ENCODE measurements around the gene ITGA2B.

GRCh38 chr17:44384823-44385286 lies 4.6 kb downstream of the ITGA2B start:
- no peak for TF ChIP-seq REST (IDR thresholded peaks at IDR 0.05; ENCODE audit: low read depth)
- no peak for TF ChIP-seq EGR1 (IDR thresholded peaks at IDR 0.05)
- TF ChIP-seq NFIC (IDR thresholded peaks at IDR 0.05), result no peak
- no peak for TF ChIP-seq RAD21 (IDR thresholded peaks at IDR 0.05; ENCODE audit: low read depth)
- 0 out of 2 replicates have a peak, but pooled peaks have one; percentile 19 for TF ChIP-seq USF1 (IDR thresholded peaks at IDR 0.05)
- no peak for TF ChIP-seq EP300 (IDR thresholded peaks at IDR 0.05; ENCODE audit: borderline replicate concordance)
- peak; percentile 90 for TF ChIP-seq MAX (IDR thresholded peaks at IDR 0.05)
- no peak for TF ChIP-seq TEAD4 (IDR thresholded peaks at IDR 0.05)
- TF ChIP-seq ZBTB7A (IDR thresholded peaks at IDR 0.05; ENCODE audit: low read depth), result 0 out of 2 replicates have a peak, but pooled peaks have one; percentile 15
- TF ChIP-seq TCF12 (IDR thresholded peaks at IDR 0.05; ENCODE audit: low read depth), result no peak
- TF ChIP-seq TAF1 (IDR thresholded peaks at IDR 0.05; ENCODE audit: low read depth), result no peak
